HEK293 (cell line): ENCODE data around the gene ZNF22.

Source experiments
- CTCF ChIA-PET: fragments of 350-600 bp; formaldehyde crosslinking; extraction: SDS; loops from one replicate; lab custom pipeline; 2021; ENCODE audit warnings: antibody characterized with exemption; lab: Yijun Ruan, JAX
- POLR2A ChIA-PET: fragments of 300-600 bp; formaldehyde crosslinking; extraction: SDS; loops from one replicate; lab custom pipeline; 2020; ENCODE audit warnings: antibody characterized with exemption, inconsistent platforms; lab: Yijun Ruan, JAX
- H3K27ac ChIP-seq: fragments of 200-500 bp; sonication (Bioruptor generic); 2 replicates; pipeline ENCODE4 v1.5.1; 2014; ENCODE audit warnings: low read depth, low read length, control low read depth, inconsistent platforms; ENCODE audit errors: extremely low read depth
- H3K36me3 ChIP-seq, 2 experiments: fragments of 200-500 bp in 1 of 2; sonication (Bioruptor generic) in 1 of 2; 1 replicate in 1 of 2; 2 replicates in 1 of 2; pipeline ENCODE4 v1.5.1; 2014 to 2017; ENCODE audit warnings: inconsistent platforms in 2 of 2, low read length in 2 of 2; ENCODE audit not compliant: control insufficient read depth in 2 of 2, insufficient read depth in 1 of 2
- H3K4me1 ChIP-seq: fragments of 200-500 bp; sonication (Bioruptor generic); 2 replicates; pipeline ENCODE4 v1.5.1; 2014; ENCODE audit warnings: mild to moderate bottlenecking, low read length, inconsistent platforms; ENCODE audit not compliant: control insufficient read depth, insufficient read depth
- H3K4me3 ChIP-seq: 2 replicates; pipeline ENCODE4 v1.5.1; 2011; ENCODE audit warnings: low read depth, mild to moderate bottlenecking, control low read depth, low read length, moderate library complexity
- H3K9me3 ChIP-seq: fragments of 200-500 bp; sonication (Bioruptor generic); 2 replicates; pipeline ENCODE4 v1.5.1; 2014; ENCODE audit warnings: low read depth, low read length, inconsistent platforms; ENCODE audit not compliant: control insufficient read depth, insufficient read depth
- GLI2 ChIP-seq: fragments of 450-650 bp; formaldehyde crosslinking; IDR thresholded peaks from 2 replicates; pipeline ENCODE4; 2017; ENCODE audit warnings: missing biosample characterization, missing genetic modification characterization, low read depth, borderline replicate concordance
- HOXA7 ChIP-seq: sonication (generic); formaldehyde crosslinking; IDR thresholded peaks from 2 replicates; pipeline ENCODE4 v1.8.1; 2022; ENCODE audit warnings: missing genetic modification reagents, borderline replicate concordance
- KLF16 ChIP-seq: fragments of 450-650 bp; formaldehyde crosslinking; IDR thresholded peaks from 2 replicates; pipeline ENCODE4 v1.5.1; 2017; ENCODE audit warnings: missing biosample characterization, missing genetic modification characterization
- MYNN ChIP-seq: fragments of 450-650 bp; formaldehyde crosslinking; IDR thresholded peaks from 2 replicates; pipeline ENCODE4 v1.5.1; 2016; ENCODE audit warnings: missing biosample characterization, missing genetic modification characterization, borderline replicate concordance
- SETDB1 ChIP-seq: IDR thresholded peaks from one replicate; pipeline ENCODE4 v1.6.1; 2017; ENCODE audit warnings: mild to moderate bottlenecking, low read length, moderate library complexity, mixed read lengths; ENCODE audit not compliant: insufficient read length
- YY1 ChIP-seq: fragments of 450-650 bp; formaldehyde crosslinking; IDR thresholded peaks from 2 replicates; pipeline ENCODE4 v1.5.1; 2018; ENCODE audit warnings: missing biosample characterization, missing genetic modification characterization
- ZBTB10 ChIP-seq: fragments of 450-650 bp; formaldehyde crosslinking; IDR thresholded peaks from 2 replicates; pipeline ENCODE4 v1.5.1; 2016; ENCODE audit warnings: missing biosample characterization, missing genetic modification characterization
- ZBTB11 ChIP-seq: fragments of 450-650 bp; formaldehyde crosslinking; conservative IDR thresholded peaks from 2 replicates; pipeline ENCODE4 v1.5.1; 2016; ENCODE audit warnings: low read depth, missing biosample characterization, missing genetic modification characterization
- ZBTB7A ChIP-seq: fragments of 450-650 bp; formaldehyde crosslinking; IDR thresholded peaks from 2 replicates; pipeline ENCODE4 v1.5.1; 2016; ENCODE audit warnings: low read depth, missing biosample characterization, missing genetic modification characterization
- ZFHX2 ChIP-seq: fragments of 450-650 bp; formaldehyde crosslinking; conservative IDR thresholded peaks from 2 replicates; pipeline ENCODE4 v1.5.1; 2016; ENCODE audit warnings: missing biosample characterization, missing genetic modification characterization
- ZFP37 ChIP-seq: fragments of 450-650 bp; formaldehyde crosslinking; IDR thresholded peaks from 2 replicates; pipeline ENCODE4 v1.5.1; 2016; ENCODE audit warnings: missing biosample characterization, missing genetic modification characterization
- ZNF10 ChIP-seq: fragments of 450-650 bp; formaldehyde crosslinking; IDR thresholded peaks from 2 replicates; pipeline ENCODE4 v1.5.1; 2017; ENCODE audit warnings: missing biosample characterization, missing genetic modification characterization
- ZNF146 ChIP-seq: fragments of 450-650 bp; formaldehyde crosslinking; IDR thresholded peaks from 2 replicates; pipeline ENCODE4 v1.5.1; 2016; ENCODE audit warnings: missing biosample characterization, missing genetic modification characterization
- ZNF174 ChIP-seq: fragments of 450-650 bp; formaldehyde crosslinking; IDR thresholded peaks from 2 replicates; pipeline ENCODE4 v1.5.0; 2017; ENCODE audit warnings: missing biosample characterization, mild to moderate bottlenecking, missing genetic modification characterization
- ZNF175 ChIP-seq: fragments of 450-650 bp; formaldehyde crosslinking; IDR thresholded peaks from 2 replicates; pipeline ENCODE4 v1.5.1; 2016; ENCODE audit warnings: missing biosample characterization, missing genetic modification characterization
- ZNF292 ChIP-seq: fragments of 450-650 bp; formaldehyde crosslinking; IDR thresholded peaks from 2 replicates; pipeline ENCODE4 v1.5.1; 2016; ENCODE audit warnings: low read depth, missing biosample characterization, missing genetic modification characterization, borderline replicate concordance
- ZNF404 ChIP-seq: fragments of 450-650 bp; formaldehyde crosslinking; IDR thresholded peaks from 2 replicates; pipeline ENCODE4 v1.5.1; 2017; ENCODE audit warnings: missing biosample characterization, missing genetic modification characterization
- ZNF473 ChIP-seq: fragments of 450-650 bp; formaldehyde crosslinking; IDR thresholded peaks from 2 replicates; pipeline ENCODE4 v1.5.1; 2017; ENCODE audit warnings: missing biosample characterization, missing genetic modification characterization
- ZNF654 ChIP-seq: fragments of 450-650 bp; formaldehyde crosslinking; IDR thresholded peaks from 2 replicates; pipeline ENCODE4 v1.5.1; 2016; ENCODE audit warnings: low read depth, missing biosample characterization, missing genetic modification characterization
- ZNF830 ChIP-seq: fragments of 450-650 bp; IDR thresholded peaks from 2 replicates; pipeline ENCODE4 v1.5.0; 2018; ENCODE audit warnings: missing biosample characterization, missing genetic modification characterization, low read depth, mild to moderate bottlenecking, moderate library complexity
- TF ChIP-seq, protein P1 (sequence below): fragments of 450-650 bp; formaldehyde crosslinking; IDR thresholded peaks from 2 replicates; pipeline ENCODE4 v1.5.1; 2016; ENCODE audit warnings: missing biosample characterization, missing genetic modification characterization

Gene ZNF22

GRCh38 chr10:44967616-44968015 lies 33.1 kb upstream of the ZNF22 start (continued):
- TF ChIP-seq HOXA7 (CRISPR knock-in tag) (no peak), YY1 (no peak), ZNF292 (tag by site-specific recombination) (no peak), ZBTB7A (tag by site-specific recombination) (no peak), KLF16 (tag by site-specific recombination) (no peak), ZFHX2 (tag by site-specific recombination) (no peak), SETDB1 (no peak), ZNF654 (tag by site-specific recombination) (no peak)

DNA sequence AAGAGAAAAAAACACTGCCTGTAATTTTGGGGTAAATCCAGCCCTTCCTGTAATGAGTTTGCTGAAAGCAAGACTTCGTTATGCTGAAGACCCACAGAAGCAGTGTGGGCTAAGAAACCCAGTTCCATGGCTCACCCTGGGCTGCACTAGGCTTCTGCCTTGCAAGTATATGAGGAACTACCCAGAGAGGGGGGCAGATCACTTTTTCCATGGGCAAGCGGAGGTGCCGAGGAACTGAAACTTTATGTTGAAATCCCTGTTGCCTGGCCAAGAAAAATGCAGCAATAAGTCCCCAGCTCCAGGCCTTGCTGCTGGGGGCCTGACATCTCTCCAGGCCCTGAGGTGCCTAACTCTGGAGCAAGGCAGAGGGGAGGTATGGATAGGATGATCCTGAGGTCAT lies 32.6 kb upstream of the ZNF22 start:
- H3K4me3 ChIP-seq = no peak overlapping the region
- POLR2A ChIA-PET = interaction anchor here (0.6 to 1.2 kb wide), 2 partner anchors 10 to 100 kb away, joined by 3 read pairs; partner anchors contain the start of gene DEPP1

More for the DNA sequence above, 32.6 kb upstream of the ZNF22 start:
- no peak for TF ChIP-seq ZNF174 (tag by site-specific recombination)
- no peak for TF ChIP-seq ZNF473 (tag by site-specific recombination)
- TF ChIP-seq ZNF10 = no peak
- no peak for TF ChIP-seq ZNF404 (tag by site-specific recombination)
- no peak for TF ChIP-seq GLI2 (tag by site-specific recombination)
- no peak for TF ChIP-seq ZNF146 (tag by site-specific recombination)
- TF ChIP-seq ZFP37 = no peak
- no peak for TF ChIP-seq MYNN (tag by site-specific recombination)
- TF ChIP-seq ZNF175 = no peak
- TF ChIP-seq ZNF830 (tag by site-specific recombination) = no peak
- TF ChIP-seq ZBTB10 = no peak
- TF ChIP-seq, protein P1, sequence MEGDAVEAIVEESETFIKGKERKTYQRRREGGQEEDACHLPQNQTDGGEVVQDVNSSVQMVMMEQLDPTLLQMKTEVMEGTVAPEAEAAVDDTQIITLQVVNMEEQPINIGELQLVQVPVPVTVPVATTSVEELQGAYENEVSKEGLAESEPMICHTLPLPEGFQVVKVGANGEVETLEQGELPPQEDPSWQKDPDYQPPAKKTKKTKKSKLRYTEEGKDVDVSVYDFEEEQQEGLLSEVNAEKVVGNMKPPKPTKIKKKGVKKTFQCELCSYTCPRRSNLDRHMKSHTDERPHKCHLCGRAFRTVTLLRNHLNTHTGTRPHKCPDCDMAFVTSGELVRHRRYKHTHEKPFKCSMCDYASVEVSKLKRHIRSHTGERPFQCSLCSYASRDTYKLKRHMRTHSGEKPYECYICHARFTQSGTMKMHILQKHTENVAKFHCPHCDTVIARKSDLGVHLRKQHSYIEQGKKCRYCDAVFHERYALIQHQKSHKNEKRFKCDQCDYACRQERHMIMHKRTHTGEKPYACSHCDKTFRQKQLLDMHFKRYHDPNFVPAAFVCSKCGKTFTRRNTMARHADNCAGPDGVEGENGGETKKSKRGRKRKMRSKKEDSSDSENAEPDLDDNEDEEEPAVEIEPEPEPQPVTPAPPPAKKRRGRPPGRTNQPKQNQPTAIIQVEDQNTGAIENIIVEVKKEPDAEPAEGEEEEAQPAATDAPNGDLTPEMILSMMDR (tag by site-specific recombination) = no peak
- TF ChIP-seq ZBTB11 (tag by site-specific recombination) = no peak
- Histone ChIP-seq H3K27ac (no peak overlapping the region), H3K36me3 (peaks cover 0 to 17% of the 10 kb centered on the region in 2 experiments; a peak in 1 of 3 replicates), H3K9me3 (no peaks in the 10 kb centered on the region), H3K4me1 (peaks cover 8% of the 10 kb centered on the region; the same call in 1 of the 2 replicates)
- CTCF ChIA-PET = interaction anchor here (0.9 kb wide), 1 partner anchor 12 kb away, joined by 6 read pairs; no protein-coding TSS in a partner anchor
